K562 (cell line): ENCODE data around the gene SLMAP. TPM values are rescaled to one million over a fixed set of nuclear protein-coding genes. Genes with fewer than 3 reads are reported as not detected.

Source experiments
- ATAC-seq: fragments of 200-7000 bp; cut with Tn5 transposase; 3 replicates; pipeline ENCODE4 v1.9.1; 2020; ENCODE audit warnings: moderate library complexity
- BruUV-seq: library from RNA; stranded (reverse); fragments of 400-500 nt; replicated peaks from 2 replicates; lab custom pipeline; 2021; lab: Mats Ljungman, UMichigan
- CTCF ChIA-PET: fragments of 300-600 bp; formaldehyde crosslinking; extraction: SDS; loops from one replicate; lab custom pipeline; 2021; ENCODE audit warnings: low intra/inter-chr PET ratio; lab: Yijun Ruan, JAX
- POLR2A ChIA-PET: fragments of 300-600, 350-650 bp; sonication (Branson Sonifier 250); formaldehyde crosslinking; extraction: SDS; loops from one replicate; lab custom pipeline; 2021; ENCODE audit warnings: antibody characterized with exemption, inconsistent platforms; lab: Yijun Ruan, JAX
- DNase-seq, 4 experiments: peaks; one replicate each; pipeline versions ENCODE4 v3.0.0 to v3.0.0-alpha.2; 2011 to 2018; ENCODE audit warnings: low spot score in 3 of 4, mixed read lengths in 3 of 4; ENCODE audit errors: extremely low read depth in 1 of 4
- FAIRE-seq: peaks from 2 replicates; lab custom pipeline; 2011; peaks lifted over from hg19 to GRCh38; lab: Jason Lieb, UNC
- H2AFZ ChIP-seq: 2 replicates; pipeline ENCODE4 v1.6.0; 2011; ENCODE audit warnings: low read depth, low read length, control low read depth, inconsistent platforms
- H3K27ac ChIP-seq: fragments of 200-600 bp; 3 replicates; pipeline ENCODE4 v1.8.0; 2011; ENCODE audit warnings: low read depth, mild to moderate bottlenecking, control low read depth, inconsistent platforms, low read length, moderate library complexity, mixed read lengths; ENCODE audit errors: extremely low read depth
- H3K27me3 ChIP-seq, 2 experiments: fragments of 300-600 bp in 1 of 2; 2 replicates in 1 of 2; 3 replicates in 1 of 2; pipeline versions ENCODE4 v1.6.0 to v1.8.0; 2011; ENCODE audit warnings: inconsistent platforms in 2 of 2, low read length in 2 of 2, mild to moderate bottlenecking in 1 of 2, mixed read lengths in 1 of 2, moderate library complexity in 1 of 2; ENCODE audit not compliant: control insufficient read depth in 2 of 2, insufficient read depth in 2 of 2
- H3K36me3 ChIP-seq: fragments of 300-600 bp; 3 replicates; pipeline ENCODE4 v1.8.0; 2011; ENCODE audit warnings: mild to moderate bottlenecking, low read length, inconsistent platforms; ENCODE audit not compliant: control insufficient read depth, insufficient read depth
- H3K4me1 ChIP-seq, 2 experiments: fragments of 200-600 bp in 1 of 2; replicated peaks in 1 of 2; 2 replicates in 1 of 2; 3 replicates in 1 of 2; pipeline versions ENCODE4 v1.5.1 to v1.8.0; 2011; ENCODE audit warnings: inconsistent platforms in 2 of 2, low read length in 2 of 2, mild to moderate bottlenecking in 1 of 2, mixed read lengths in 1 of 2, moderate library complexity in 1 of 2; ENCODE audit not compliant: control insufficient read depth in 2 of 2, insufficient read depth in 2 of 2
- H3K4me2 ChIP-seq: 2 replicates; pipeline ENCODE4 v1.6.1; 2011; ENCODE audit warnings: low read length, control low read depth, inconsistent platforms, mixed read lengths; ENCODE audit not compliant: insufficient read depth
- H3K4me3 ChIP-seq: fragments of 200-600 bp; sonication (generic), shearing (Covaris generic); 2 replicates; pipeline ENCODE4 v1.5.1; 2016; ENCODE audit warnings: control low read depth, inconsistent platforms
- H3K79me2 ChIP-seq: fragments of 200-600 bp; 3 replicates; pipeline ENCODE4 v1.8.0; 2011; ENCODE audit warnings: low read length, inconsistent platforms; ENCODE audit not compliant: control insufficient read depth, insufficient read depth
- H3K9ac ChIP-seq, 2 experiments: 2 replicates each; pipeline versions ENCODE4 v1.6.0 to v1.6.1; 2011; ENCODE audit warnings: low read depth in 2 of 2, low read length in 2 of 2, control low read depth in 1 of 2, inconsistent platforms in 1 of 2, mild to moderate bottlenecking in 1 of 2, mixed read lengths in 1 of 2; ENCODE audit not compliant: insufficient read depth in 1 of 2
- H3K9me1 ChIP-seq: one replicate; pipeline ENCODE4 v1.6.0; 2011; ENCODE audit warnings: inconsistent platforms, mild to moderate bottlenecking, low read length, moderate library complexity; ENCODE audit not compliant: control insufficient read depth, insufficient read depth
- H3K9me3 ChIP-seq: replicated peaks from 2 replicates; pipeline ENCODE4 v1.5.1; 2011; ENCODE audit warnings: low read depth, low read length, inconsistent platforms; ENCODE audit not compliant: control insufficient read depth, insufficient read depth
- H4K20me1 ChIP-seq: replicated peaks from 2 replicates; pipeline ENCODE4 v1.6.1; 2011; ENCODE audit warnings: low read length, inconsistent platforms, mixed read lengths; ENCODE audit not compliant: control insufficient read depth, insufficient read depth
- ARNT ChIP-seq, 2 experiments: fragments of 450-650 bp; IDR thresholded peaks; 2 replicates each; pipeline ENCODE4 v1.6.1; 2016; ENCODE audit warnings: mild to moderate bottlenecking in 1 of 2
- CHD4 ChIP-seq: fragments of 200-600 bp; sonication (generic); IDR thresholded peaks from 3 replicates; pipeline ENCODE4 v1.6.1; 2012; ENCODE audit warnings: low read depth, mild to moderate bottlenecking, mixed read lengths, low read length, inconsistent platforms; ENCODE audit not compliant: insufficient read depth, insufficient replicate concordance, poor library complexity, severe bottlenecking
- CREM ChIP-seq: IDR thresholded peaks from 2 replicates; pipeline ENCODE4 v1.6.1; 2014; ENCODE audit warnings: antibody characterized with exemption, low read depth
- ETV5 ChIP-seq: sonication (generic); formaldehyde crosslinking; IDR thresholded peaks from 2 replicates; pipeline ENCODE4 v1.4.0; 2020; ENCODE audit warnings: low read depth, mild to moderate bottlenecking, missing genetic modification reagents
- GABPA ChIP-seq: fragments of 200-800 bp; sonication (Bioruptor generic); conservative IDR thresholded peaks from 2 replicates; pipeline ENCODE4 v1.6.1; 2016; ENCODE audit warnings: low read depth, missing genetic modification characterization, missing compliant biosample characterization
- GTF2E2 ChIP-seq: fragments of 200-800 bp; sonication (Bioruptor generic); IDR thresholded peaks from 2 replicates; pipeline ENCODE4 v1.6.1; 2016; ENCODE audit warnings: missing genetic modification characterization, missing compliant biosample characterization
- KAT2B ChIP-seq: IDR thresholded peaks from one replicate; pipeline ENCODE4 v1.6.1; 2012; ENCODE audit warnings: low read depth, mild to moderate bottlenecking, control low read depth, inconsistent platforms, low read length, moderate library complexity
- SMARCA4 ChIP-seq: fragments of 450-650 bp; IDR thresholded peaks from 2 replicates; pipeline ENCODE4 v1.6.1; 2016
- TGIF2 ChIP-seq: sonication (generic); formaldehyde crosslinking; IDR thresholded peaks from 2 replicates; pipeline ENCODE4 v1.8.1; 2022; ENCODE audit warnings: mild to moderate bottlenecking, missing genetic modification reagents, moderate library complexity
- XRCC5 ChIP-seq: fragments of 200-400 bp; formaldehyde crosslinking; IDR thresholded peaks from 2 replicates; pipeline ENCODE4 v1.6.1; 2017; ENCODE audit warnings: low read depth, mild to moderate bottlenecking, low read length
- ZNF785 ChIP-seq: fragments of 250-450 bp; sonication (Bioruptor Pico); IDR thresholded peaks from 2 replicates; pipeline ENCODE4 v1.4.0; 2020; ENCODE audit warnings: mild to moderate bottlenecking
- WGBS: fragments of 100-300 bp; shearing (Covaris generic); methylation state at CpG from one replicate; pipeline ENCODE4 v1.1.6; 2016; ENCODE audit warnings: low coverage, mixed read lengths; ENCODE audit not compliant: insufficient coverage; ENCODE audit errors: missing lambda C conversion rate; 5-methylcytosine and 5-hydroxymethylcytosine counted together
- in situ Hi-C: fragments of 300-500 bp; cut with MboI; formaldehyde crosslinking; loops from 4 replicates; pipeline ENCODE4 v1.15.0; 2018; ENCODE audit warnings: inconsistent platforms, mixed read lengths
- intact Hi-C: fragments of 100-400 bp; cut with micrococcal nuclease; formaldehyde crosslinking; loops from 2 replicates; pipeline ENCODE4 v1.14.2; 2022
- polyA plus RNA-seq, 8 experiments: library from polyadenylated mRNA; depleted of rRNA in 4 of 8; stranded (reverse) in 5 of 8; unstranded in 3 of 8; fragments of >200 nt; fragmentation: Nextera tagmentation in 2 of 8; fragmentation: Illumina TruSeq in 1 of 8; extraction: Ambion mirVana in 2 of 8; extraction: Trizol in 1 of 8; gene quantifications; 2 replicates each; pipeline versions ENCODE4 v1.2.1 to v1.2.3, GENCODE V29; 2011 to 2014; ENCODE audit warnings: inconsistent platforms in 1 of 8, missing spikeins in 1 of 8
- total RNA-seq, 7 experiments: library from RNA; depleted of rRNA in 6 of 7; stranded (reverse); fragments of >200 nt in 6 of 7; fragmentation: Illumina TruSeq in 2 of 7; extraction: Trizol in 2 of 7; gene quantifications; 2 replicates each; pipeline versions ENCODE4 v1.2.1 to v1.2.3, GENCODE V29; 2011 to 2021; ENCODE audit warnings: low replicate concordance in 1 of 7
- TF ChIP-seq, protein P1 (sequence below): fragments of 250-450 bp; sonication (Bioruptor Pico); IDR thresholded peaks from 2 replicates; pipeline ENCODE4 v1.8.0; 2021; ENCODE audit warnings: mild to moderate bottlenecking, moderate library complexity
- TF ChIP-seq, protein P2 (sequence below): fragments of 250-450 bp; sonication (Bioruptor Pico); IDR thresholded peaks from 2 replicates; pipeline ENCODE4 v1.5.0; 2021
- TF ChIP-seq, protein P3 (sequence below): fragments of 250-450 bp; sonication (Bioruptor Pico); IDR thresholded peaks from 2 replicates; pipeline ENCODE4 v1.8.0; 2022; ENCODE audit warnings: inconsistent platforms

SLMAP gene
- total and polyA plus RNA-seq, 9 of the 15 experiments (the other 6 are each of a cell fraction or from before 2014, with no cell fraction given), result 12.1 to 50.7 (median 28.3) TPM

GRCh38 chr3:57822686-57823085 is 66.6 kb downstream of the SLMAP start (continued):
- TF ChIP-seq, protein P1, sequence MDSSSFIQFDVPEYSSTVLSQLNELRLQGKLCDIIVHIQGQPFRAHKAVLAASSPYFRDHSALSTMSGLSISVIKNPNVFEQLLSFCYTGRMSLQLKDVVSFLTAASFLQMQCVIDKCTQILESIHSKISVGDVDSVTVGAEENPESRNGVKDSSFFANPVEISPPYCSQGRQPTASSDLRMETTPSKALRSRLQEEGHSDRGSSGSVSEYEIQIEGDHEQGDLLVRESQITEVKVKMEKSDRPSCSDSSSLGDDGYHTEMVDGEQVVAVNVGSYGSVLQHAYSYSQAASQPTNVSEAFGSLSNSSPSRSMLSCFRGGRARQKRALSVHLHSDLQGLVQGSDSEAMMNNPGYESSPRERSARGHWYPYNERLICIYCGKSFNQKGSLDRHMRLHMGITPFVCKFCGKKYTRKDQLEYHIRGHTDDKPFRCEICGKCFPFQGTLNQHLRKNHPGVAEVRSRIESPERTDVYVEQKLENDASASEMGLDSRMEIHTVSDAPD (CRISPR knock-in tag), result no peak
- TF ChIP-seq KAT2B (no peak), GABPA (tag) (no peak), CREM (no peak)
- TF ChIP-seq, protein P2, sequence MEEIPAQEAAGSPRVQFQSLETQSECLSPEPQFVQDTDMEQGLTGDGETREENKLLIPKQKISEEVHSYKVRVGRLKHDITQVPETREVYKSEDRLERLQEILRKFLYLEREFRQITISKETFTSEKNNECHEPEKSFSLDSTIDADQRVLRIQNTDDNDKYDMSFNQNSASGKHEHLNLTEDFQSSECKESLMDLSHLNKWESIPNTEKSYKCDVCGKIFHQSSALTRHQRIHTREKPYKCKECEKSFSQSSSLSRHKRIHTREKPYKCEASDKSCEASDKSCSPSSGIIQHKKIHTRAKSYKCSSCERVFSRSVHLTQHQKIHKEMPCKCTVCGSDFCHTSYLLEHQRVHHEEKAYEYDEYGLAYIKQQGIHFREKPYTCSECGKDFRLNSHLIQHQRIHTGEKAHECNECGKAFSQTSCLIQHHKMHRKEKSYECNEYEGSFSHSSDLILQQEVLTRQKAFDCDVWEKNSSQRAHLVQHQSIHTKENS, result no peak

- Histone ChIP-seq H3K27me3 (no peaks in the 10 kb centered on the region), H3K27ac (no peak overlapping the region), H3K9me3 (no peaks in the 10 kb centered on the region), H3K4me2 (no peak overlapping the region), H3K9ac (no peak overlapping the region), H2AFZ (no peak overlapping the region), H3K4me3 (no peak overlapping the region), H3K4me1 (peaks cover 0 to 8% of the 10 kb centered on the region in 2 experiments; a peak in 3 of 5 replicates), H4K20me1 (0 out of 2 replicates have a peak, but pooled peaks cover 6% of the 10 kb centered on the region), H3K9me1 (no peaks in the 10 kb centered on the region), H3K36me3 (no peaks in the 10 kb centered on the region), H3K79me2 (peaks cover 47% of the 10 kb centered on the region)
- CTCF ChIA-PET, result interaction anchor here (2.3 kb wide), 1 partner anchor 178 kb away, joined by 10 read pairs; no protein-coding TSS in a partner anchor
- no peak for ATAC-seq
- POLR2A ChIA-PET, result interaction anchor here (0.7 kb wide), 1 partner anchor 23 kb away, joined by 4 read pairs; no protein-coding TSS in a partner anchor
- no peak for DNase-seq
- intact Hi-C loops (loop anchor here (2.0 to 10.0 kb wide), 2 partner anchors 68 to 180 kb away; partner anchors contain the start of gene SLMAP), in situ Hi-C loops (no loop called here)
- no peak for FAIRE-seq
- no TSS peak for BruUV-seq
- 58% methylated on average over 3 of the region's 3 CpGs for WGBS
- TF ChIP-seq ZNF785 (CRISPR knock-in tag), result no peak
- no peak for TF ChIP-seq CHD4
- TF ChIP-seq, protein P3, sequence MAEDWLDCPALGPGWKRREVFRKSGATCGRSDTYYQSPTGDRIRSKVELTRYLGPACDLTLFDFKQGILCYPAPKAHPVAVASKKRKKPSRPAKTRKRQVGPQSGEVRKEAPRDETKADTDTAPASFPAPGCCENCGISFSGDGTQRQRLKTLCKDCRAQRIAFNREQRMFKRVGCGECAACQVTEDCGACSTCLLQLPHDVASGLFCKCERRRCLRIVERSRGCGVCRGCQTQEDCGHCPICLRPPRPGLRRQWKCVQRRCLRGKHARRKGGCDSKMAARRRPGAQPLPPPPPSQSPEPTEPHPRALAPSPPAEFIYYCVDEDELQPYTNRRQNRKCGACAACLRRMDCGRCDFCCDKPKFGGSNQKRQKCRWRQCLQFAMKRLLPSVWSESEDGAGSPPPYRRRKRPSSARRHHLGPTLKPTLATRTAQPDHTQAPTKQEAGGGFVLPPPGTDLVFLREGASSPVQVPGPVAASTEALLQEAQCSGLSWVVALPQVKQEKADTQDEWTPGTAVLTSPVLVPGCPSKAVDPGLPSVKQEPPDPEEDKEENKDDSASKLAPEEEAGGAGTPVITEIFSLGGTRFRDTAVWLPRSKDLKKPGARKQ (CRISPR knock-in tag), result no peak
- TF ChIP-seq XRCC5, result no peak
- no peak for TF ChIP-seq TGIF2 (CRISPR knock-in tag)
- no peak for TF ChIP-seq ETV5 (CRISPR knock-in tag)
- no peak for TF ChIP-seq ARNT (IDR thresholded peaks at IDR 0.05)
- TF ChIP-seq GTF2E2 (tag), result no peak
- TF ChIP-seq SMARCA4, result no peak
These were observed 69.0 kb downstream of the SLMAP start for GRCh38 chr3:57825116-57825515.
